LNCAP (cell line): ENCODE measurements around the gene GADD45A.

Experiments used
- TF ChIP-seq, protein P1 (sequence below): fragments of 450-650 bp; IDR thresholded peaks from 2 replicates; pipeline ENCODE4 v1.5.1; 2017; ENCODE audit warnings: mild to moderate bottlenecking

GADD45A gene

DNA sequence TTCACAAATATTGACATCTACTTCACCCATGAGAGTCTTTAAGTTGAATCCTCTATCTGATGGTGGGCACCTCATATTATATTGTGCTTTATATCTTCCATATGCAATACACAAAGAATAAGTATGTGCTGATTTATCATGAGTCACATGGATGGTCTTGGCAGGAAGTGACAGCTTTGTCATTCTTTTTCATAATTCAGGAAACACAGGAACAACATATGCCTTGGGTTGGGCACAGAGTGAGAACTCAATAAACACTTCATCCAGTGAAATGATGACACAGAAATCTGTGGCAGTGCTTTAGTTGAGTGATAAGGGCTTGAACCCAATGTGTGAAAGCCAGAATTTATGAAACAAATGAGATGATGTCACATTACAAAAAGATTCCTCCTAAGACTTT lies 41.2 kb downstream of the GADD45A start:
- TF ChIP-seq, protein P1, sequence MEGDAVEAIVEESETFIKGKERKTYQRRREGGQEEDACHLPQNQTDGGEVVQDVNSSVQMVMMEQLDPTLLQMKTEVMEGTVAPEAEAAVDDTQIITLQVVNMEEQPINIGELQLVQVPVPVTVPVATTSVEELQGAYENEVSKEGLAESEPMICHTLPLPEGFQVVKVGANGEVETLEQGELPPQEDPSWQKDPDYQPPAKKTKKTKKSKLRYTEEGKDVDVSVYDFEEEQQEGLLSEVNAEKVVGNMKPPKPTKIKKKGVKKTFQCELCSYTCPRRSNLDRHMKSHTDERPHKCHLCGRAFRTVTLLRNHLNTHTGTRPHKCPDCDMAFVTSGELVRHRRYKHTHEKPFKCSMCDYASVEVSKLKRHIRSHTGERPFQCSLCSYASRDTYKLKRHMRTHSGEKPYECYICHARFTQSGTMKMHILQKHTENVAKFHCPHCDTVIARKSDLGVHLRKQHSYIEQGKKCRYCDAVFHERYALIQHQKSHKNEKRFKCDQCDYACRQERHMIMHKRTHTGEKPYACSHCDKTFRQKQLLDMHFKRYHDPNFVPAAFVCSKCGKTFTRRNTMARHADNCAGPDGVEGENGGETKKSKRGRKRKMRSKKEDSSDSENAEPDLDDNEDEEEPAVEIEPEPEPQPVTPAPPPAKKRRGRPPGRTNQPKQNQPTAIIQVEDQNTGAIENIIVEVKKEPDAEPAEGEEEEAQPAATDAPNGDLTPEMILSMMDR = no peak

DNA sequence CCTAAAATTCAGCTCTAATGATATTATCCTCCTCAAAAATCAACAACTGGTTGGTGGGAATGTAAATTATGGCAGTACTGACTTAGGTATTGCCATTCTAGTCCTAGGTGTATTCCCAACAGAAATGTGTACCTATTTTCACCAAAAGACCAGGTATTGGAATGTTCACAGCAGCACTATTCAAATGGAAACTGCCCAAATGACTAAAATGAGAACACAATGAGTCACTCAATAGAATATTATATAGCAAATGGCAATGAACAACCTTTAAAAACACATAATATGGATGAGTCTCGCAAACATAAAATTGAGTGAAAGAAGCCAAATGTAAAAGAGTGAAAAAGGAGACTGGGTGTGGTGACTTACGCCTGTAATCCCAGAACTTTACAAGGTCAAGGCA lies 44.9 kb downstream of the GADD45A start:
- TF ChIP-seq, protein P1 = no peak

DNA sequence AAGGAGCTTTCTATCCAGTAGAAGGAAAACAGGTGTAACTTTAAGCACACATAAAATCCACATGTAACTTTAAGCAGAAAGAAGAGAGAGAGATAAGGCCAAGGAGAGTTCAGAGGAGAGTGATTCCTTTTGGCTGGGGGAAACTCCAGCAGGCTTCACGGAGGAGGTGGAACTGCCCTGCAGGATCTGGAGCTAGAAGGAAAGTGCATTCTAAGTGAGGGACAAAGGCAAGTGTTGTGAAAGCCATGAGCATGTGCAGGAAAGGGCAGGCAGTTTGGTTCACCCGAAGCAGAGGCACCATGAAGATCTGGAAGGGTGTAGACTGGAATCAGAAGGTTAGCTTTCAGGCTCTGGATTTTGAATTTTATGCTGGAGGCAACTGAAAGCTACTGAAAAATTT lies 46.3 kb downstream of the GADD45A start:
- TF ChIP-seq, protein P1 = no peak

- TF ChIP-seq, protein P1 = no peak
Measured at GRCh38 chr1:67732750-67733151, 47.8 kb downstream of the GADD45A start.

- TF ChIP-seq, protein P1 = no peak
Measured at GRCh38 chr1:67733681-67734322, 48.8 kb downstream of the GADD45A start.

- TF ChIP-seq, protein P1 = no peak
Measured at GRCh38 chr1:67734323-67734690, 49.3 kb downstream of the GADD45A start.

GRCh38 chr1:67735206-67735605 lies 50.2 kb downstream of the GADD45A start:
- TF ChIP-seq, protein P1 = no peak
